ENCODE data around the gene UGT1A4.
A peak's percentile ranks its signal among the peaks of the same experiment; 100 is the strongest.

Gene UGT1A4

DNA sequence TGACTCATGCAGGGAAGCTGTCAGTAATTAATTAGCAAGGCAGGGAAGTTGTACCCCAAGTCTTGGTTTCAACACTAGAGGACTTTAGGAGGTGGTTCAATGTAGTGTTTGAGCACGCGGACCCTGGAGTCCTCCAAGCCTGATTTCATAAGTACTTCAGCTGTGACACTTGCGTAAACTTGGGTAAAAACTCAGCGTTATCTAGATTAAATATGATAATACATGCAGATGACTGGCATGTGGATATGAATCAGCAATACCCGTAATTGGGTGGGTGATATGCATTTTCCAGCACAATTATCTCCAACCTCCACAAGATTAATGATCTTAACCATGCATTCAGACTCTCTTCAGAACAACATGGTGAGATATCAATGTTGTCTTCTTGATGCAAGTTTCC is 31.6 kb upstream of the UGT1A4 start:
- Histone ChIP-seq H3K4me3 (ENCODE audit: low read length) (no peak overlapping the region), H3K9ac (ENCODE audit: low read depth, low read length) (no peak overlapping the region), H3K27ac (ENCODE audit: low read length) (no peak overlapping the region), H3K4me1 (ENCODE audit: insufficient read depth, low read length) (peaks cover 3% of the 10 kb centered on the region; the same call in 1 of the 2 replicates), H3K9me3 (ENCODE audit: insufficient read depth, low read depth, low read length) (no peaks in the 10 kb centered on the region), H3K36me3 (ENCODE audit: insufficient read depth, low read depth, low read length) (no peaks in the 10 kb centered on the region), H3K27me3 (ENCODE audit: insufficient read depth, low read length) (no peaks in the 10 kb centered on the region)

DNA sequence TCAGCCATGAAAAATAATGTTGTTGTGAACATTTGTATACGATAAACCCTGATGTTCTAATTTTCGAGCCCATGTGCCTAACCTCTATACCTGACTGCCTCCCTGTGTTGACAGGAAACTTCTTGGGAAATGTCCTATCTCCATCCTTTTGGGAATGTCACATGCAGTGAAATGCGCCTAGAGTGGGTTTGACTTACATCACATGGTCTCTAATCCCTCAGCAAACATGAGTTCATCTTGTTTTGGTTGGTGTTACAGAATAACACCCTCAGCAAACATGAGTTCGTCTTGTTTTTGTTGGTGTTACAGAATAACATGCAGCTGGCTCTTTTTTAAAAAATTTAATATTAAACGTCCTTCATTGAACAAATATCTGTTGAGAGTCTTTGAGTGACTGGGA is 30.2 kb upstream of the UGT1A4 start:
- Histone ChIP-seq H3K9me3 (ENCODE audit: insufficient read depth, low read depth, low read length) (no peaks in the 10 kb centered on the region), H3K27me3 (ENCODE audit: insufficient read depth, low read length) (no peaks in the 10 kb centered on the region), H3K9ac (ENCODE audit: low read depth, low read length) (no peak overlapping the region), H3K4me3 (ENCODE audit: low read length) (no peak overlapping the region), H3K36me3 (ENCODE audit: insufficient read depth, low read depth, low read length) (no peaks in the 10 kb centered on the region), H3K27ac (ENCODE audit: low read length) (no peak overlapping the region), H3K4me1 (ENCODE audit: insufficient read depth, low read length) (peaks cover 3% of the 10 kb centered on the region; the same call in 1 of the 2 replicates)

DNA sequence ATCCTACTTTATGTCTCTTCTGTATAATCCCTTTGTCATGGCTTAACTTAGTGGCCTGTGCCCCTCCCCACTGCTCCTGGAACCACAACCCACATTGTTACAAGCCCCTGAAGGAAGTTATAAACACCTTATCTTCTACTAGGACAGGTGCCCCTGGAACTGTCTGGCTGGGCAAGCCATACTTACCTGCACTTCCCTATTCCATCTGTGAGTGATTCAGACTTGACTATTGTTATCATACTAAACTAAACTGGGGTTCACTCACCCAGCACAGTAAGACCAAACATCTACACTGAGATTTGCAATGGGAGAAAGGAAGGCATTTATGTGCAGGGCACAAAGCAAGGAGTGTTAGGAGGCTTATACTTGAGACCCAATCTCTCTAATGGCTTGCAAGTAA is 29.5 kb upstream of the UGT1A4 start:
- Histone ChIP-seq H3K4me1 (ENCODE audit: insufficient read depth, low read length) (peaks cover 3% of the 10 kb centered on the region; the same call in 1 of the 2 replicates), H3K27ac (ENCODE audit: low read length) (no peak overlapping the region), H3K9me3 (ENCODE audit: insufficient read depth, low read depth, low read length) (no peaks in the 10 kb centered on the region), H3K27me3 (ENCODE audit: insufficient read depth, low read length) (no peaks in the 10 kb centered on the region), H3K36me3 (ENCODE audit: insufficient read depth, low read depth, low read length) (no peaks in the 10 kb centered on the region), H3K4me3 (ENCODE audit: low read length) (no peak overlapping the region), H3K9ac (ENCODE audit: low read depth, low read length) (no peak overlapping the region)

DNA sequence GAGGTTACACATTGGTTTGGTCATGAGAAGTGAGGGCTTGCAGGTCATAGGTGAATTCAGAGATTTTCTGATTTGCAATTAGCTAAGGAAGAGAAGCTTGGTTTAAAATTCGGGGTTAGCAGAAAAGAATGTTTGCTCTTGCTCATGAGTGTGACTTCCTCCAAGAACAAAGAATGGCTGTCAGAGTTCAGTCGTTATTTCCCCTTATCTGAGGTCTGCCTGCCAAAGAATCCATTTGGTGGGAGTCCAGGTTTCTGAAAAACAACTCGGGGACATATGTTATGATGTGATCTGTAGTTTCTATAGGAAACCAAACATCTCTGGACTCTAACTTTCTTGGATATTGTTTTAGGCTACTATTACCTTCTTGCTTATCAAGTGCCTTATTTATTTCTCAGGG is 29.0 kb upstream of the UGT1A4 start:
- Histone ChIP-seq H3K27me3 (ENCODE audit: insufficient read depth, low read length) (no peaks in the 10 kb centered on the region), H3K4me1 (ENCODE audit: insufficient read depth, low read length) (peaks cover 3% of the 10 kb centered on the region; the same call in 1 of the 2 replicates), H3K9me3 (ENCODE audit: insufficient read depth, low read depth, low read length) (no peaks in the 10 kb centered on the region), H3K36me3 (ENCODE audit: insufficient read depth, low read depth, low read length) (no peaks in the 10 kb centered on the region), H3K9ac (ENCODE audit: low read depth, low read length) (no peak overlapping the region), H3K4me3 (ENCODE audit: low read length) (no peak overlapping the region), H3K27ac (ENCODE audit: low read length) (no peak overlapping the region)

DNA sequence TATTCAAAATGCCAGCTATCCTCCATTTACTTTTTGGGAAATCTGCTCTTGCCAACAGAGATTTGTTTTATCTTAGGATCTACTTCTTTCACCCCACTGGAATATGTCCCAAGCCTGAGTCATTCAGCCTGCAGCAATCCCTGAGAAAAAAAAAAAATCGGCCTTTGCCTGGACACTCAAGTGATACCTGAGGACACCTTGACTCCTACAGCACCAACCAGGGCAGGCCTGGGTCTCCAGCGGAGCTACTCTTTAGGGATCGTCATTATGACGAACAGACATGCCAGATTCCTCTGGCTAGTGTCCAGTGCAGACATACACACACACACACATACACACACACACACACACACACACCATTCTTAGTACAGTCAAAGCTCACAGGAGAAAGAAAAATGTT is 28.1 kb upstream of the UGT1A4 start:
- no peaks in the 10 kb centered on the region for H3K27me3 ChIP-seq (ENCODE audit: insufficient read depth, low read length)
- H3K4me3 ChIP-seq (ENCODE audit: low read length), result no peak overlapping the region
- H3K9ac ChIP-seq (ENCODE audit: low read depth, low read length), result no peak overlapping the region
- peaks cover 3% of the 10 kb centered on the region; the same call in 1 of the 2 replicates for H3K4me1 ChIP-seq (ENCODE audit: insufficient read depth, low read length)
- H3K27ac ChIP-seq (ENCODE audit: low read length), result no peak overlapping the region
- H3K36me3 ChIP-seq (ENCODE audit: insufficient read depth, low read depth, low read length), result no peaks in the 10 kb centered on the region
- no peaks in the 10 kb centered on the region for H3K9me3 ChIP-seq (ENCODE audit: insufficient read depth, low read depth, low read length)

DNA sequence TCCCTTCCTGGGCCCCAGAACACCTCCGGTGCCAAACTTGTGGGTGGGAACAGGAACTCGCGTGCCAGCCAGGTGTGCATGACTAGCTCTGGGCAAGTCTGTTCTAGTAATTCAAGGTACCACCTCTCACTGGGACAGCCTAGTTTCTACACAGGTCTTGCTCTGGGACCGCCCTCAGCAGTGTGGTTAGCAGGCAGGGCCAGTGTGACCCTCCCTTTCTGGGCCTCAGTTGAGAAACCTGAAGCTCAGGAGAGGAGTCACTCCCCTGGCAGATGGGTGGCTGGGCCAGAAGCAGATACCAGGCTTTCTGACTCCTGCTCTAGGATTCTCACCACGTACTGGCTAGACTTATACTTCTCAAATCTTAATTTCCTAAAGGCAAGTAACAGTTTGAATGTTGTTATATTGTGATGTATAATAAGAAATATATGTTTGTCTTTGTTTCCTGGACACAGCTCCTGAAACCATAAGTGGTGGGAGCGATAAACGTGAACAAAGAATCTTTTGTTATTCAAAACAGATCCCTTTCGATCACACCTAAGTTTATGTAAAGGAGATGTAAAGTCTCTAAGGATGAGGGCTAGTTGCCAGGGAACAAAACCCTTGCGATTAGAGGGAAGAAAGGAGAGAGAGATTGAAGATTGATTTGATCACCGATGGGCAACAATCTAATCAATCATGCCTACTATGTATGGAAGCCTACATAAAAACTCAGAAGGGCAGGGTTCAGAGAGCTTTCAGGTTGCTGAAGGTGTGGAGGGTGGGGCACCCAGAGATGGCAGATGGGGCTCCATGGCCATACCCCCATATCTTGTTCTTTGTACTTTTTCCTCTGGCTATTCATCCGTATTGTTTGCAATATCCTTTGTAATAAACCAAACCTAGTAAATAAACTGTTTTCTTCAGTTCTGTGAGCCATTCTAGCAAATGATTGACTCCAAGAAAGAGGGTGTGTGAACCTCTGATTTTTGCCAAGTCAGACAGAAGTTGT is 26.8 kb upstream of the UGT1A4 start:
- no peak overlapping the region for H3K9ac ChIP-seq (ENCODE audit: low read depth, low read length)
- H3K9me3 ChIP-seq (ENCODE audit: insufficient read depth, low read depth, low read length), result no peaks in the 10 kb centered on the region
- H3K27ac ChIP-seq (ENCODE audit: low read length), result no peak overlapping the region
- no peaks in the 10 kb centered on the region for H3K27me3 ChIP-seq (ENCODE audit: insufficient read depth, low read length)
- peaks cover 3% of the 10 kb centered on the region; the same call in 1 of the 2 replicates for H3K4me1 ChIP-seq (ENCODE audit: insufficient read depth, low read length)
- H3K36me3 ChIP-seq (ENCODE audit: insufficient read depth, low read depth, low read length), result no peaks in the 10 kb centered on the region
- no peak overlapping the region for H3K4me3 ChIP-seq (ENCODE audit: low read length)

DNA sequence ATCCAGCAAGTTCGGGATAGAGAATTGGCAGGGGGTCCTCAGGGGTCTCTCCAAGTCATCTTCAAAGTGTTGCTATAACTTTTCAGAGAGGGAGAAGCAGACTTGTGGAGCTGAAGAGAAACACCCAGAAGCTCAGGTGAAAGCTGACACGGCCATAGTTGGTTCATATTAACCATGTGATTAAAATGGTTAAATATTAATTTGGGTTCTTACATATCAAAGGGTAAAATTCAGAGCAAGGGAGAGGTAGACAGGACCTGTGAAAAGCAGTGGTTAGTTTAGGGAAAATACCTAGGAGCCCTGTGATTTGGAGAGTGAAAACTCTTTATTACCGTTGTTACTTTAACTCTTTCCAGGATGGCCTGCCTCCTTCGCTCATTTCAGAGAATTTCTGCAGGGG is 25.9 kb upstream of the UGT1A4 start, which contains the start of gene UGT1A6:
UGT1A6 (plus strand) TSS at position 243 of the 400 bp plus-strand sequence; CDS start at position 358, 115 bp downstream.
- H3K27ac ChIP-seq (ENCODE audit: low read length), result no peak within 1 kb of the TSS
- no peaks in the 10 kb centered on the region for H3K36me3 ChIP-seq (ENCODE audit: insufficient read depth, low read depth, low read length)
- no peak within 1 kb of the TSS for H3K9ac ChIP-seq (ENCODE audit: low read depth, low read length)
- H3K27me3 ChIP-seq (ENCODE audit: insufficient read depth, low read length), result no peaks in the 10 kb centered on the region
- no peaks in the 10 kb centered on the region for H3K9me3 ChIP-seq (ENCODE audit: insufficient read depth, low read depth, low read length)
- H3K4me1 ChIP-seq (ENCODE audit: insufficient read depth, low read length), result peaks cover 3% of the 10 kb centered on the region; the same call in 1 of the 2 replicates
- H3K4me3 ChIP-seq (ENCODE audit: low read length), result no peak within 1 kb of the TSS

DNA sequence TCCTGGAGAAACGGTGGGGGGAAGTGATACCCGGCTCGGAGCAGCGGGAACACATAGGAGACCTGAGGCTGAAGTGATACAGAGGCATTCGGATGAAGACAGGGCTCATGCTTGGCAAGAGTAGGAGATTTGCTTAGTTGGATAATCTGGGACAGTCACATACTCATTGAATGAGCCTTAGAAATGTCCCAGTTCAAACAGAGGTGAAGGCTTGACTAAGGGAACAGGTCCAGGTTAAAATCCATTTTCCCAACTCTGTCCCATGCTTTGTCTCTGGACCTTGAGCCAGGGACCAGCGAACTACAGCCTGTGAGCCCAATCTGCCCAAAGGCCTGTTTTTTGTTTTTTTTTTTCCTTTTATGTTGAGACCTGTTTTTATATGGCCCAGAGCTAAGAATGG is 24.6 kb upstream of the UGT1A4 start:
- Histone ChIP-seq H3K4me3 (ENCODE audit: low read length) (no peak overlapping the region), H3K27ac (ENCODE audit: low read length) (no peak overlapping the region), H3K9me3 (ENCODE audit: insufficient read depth, low read depth, low read length) (no peaks in the 10 kb centered on the region), H3K36me3 (ENCODE audit: insufficient read depth, low read depth, low read length) (no peaks in the 10 kb centered on the region), H3K4me1 (ENCODE audit: insufficient read depth, low read length) (0 out of 2 replicates have a peak, but pooled peaks cover 3% of the 10 kb centered on the region), H3K27me3 (ENCODE audit: insufficient read depth, low read length) (no peaks in the 10 kb centered on the region), H3K9ac (ENCODE audit: low read depth, low read length) (no peak overlapping the region)

DNA sequence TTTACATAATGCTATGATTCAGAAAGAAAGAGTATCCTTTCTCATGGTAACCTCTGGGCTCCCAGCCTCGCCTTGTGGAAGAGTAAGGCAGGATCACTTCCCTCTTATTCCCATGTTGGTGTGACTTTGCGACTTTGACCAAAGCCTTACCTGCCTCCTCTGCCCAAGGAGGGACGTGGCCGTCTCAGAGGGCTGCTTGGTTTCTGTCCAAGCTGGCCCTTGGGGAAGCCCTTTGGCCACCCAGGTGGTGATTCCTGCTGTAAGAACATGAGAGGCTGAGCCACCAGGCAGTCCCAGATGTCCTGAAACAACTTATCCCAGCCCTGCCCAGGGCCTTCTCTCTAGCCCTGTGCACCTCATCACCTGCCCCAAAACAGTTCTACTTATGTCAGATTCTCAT is 19.8 kb upstream of the UGT1A4 start:
- Histone ChIP-seq H3K4me3 (ENCODE audit: low read length) (no peak overlapping the region), H3K27ac (ENCODE audit: low read length) (no peak overlapping the region), H3K36me3 (ENCODE audit: insufficient read depth, low read depth, low read length) (no peaks in the 10 kb centered on the region), H3K9me3 (ENCODE audit: insufficient read depth, low read depth, low read length) (no peaks in the 10 kb centered on the region), H3K9ac (ENCODE audit: low read depth, low read length) (no peak overlapping the region), H3K4me1 (ENCODE audit: insufficient read depth, low read length) (peaks cover 7% of the 10 kb centered on the region), H3K27me3 (ENCODE audit: insufficient read depth, low read length) (no peaks in the 10 kb centered on the region)

DNA sequence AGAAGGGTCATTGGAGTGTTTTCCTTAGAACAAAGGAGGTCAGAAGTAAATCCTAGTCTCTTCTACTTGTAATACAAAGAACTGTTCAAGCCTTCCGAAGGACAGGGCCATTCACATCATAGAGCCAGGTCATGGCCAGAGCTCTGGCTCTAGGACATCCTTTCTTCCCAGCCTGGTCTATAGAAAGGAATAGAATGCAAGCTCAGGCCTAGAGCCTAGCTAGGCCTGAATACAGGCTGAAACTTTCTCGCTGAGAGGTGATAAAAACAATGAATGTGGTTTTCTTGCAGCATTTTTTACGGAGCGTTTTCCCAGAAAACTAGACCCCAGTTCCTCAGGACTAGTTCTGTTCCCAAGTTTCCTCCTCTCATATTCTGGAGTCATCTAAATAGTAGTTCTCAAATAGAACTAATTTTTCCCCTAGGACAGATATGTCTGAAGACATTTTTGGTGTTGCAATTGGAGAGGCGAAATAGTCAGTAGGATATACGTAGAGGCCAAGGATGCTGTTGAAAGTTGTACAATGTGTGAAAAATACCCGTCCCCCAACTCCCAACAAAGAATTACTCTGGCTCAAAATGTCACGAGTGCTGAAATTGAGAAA is 19.0 kb upstream of the UGT1A4 start:
- Histone ChIP-seq H3K9me3 (ENCODE audit: insufficient read depth, low read depth, low read length) (no peaks in the 10 kb centered on the region), H3K4me3 (ENCODE audit: low read length) (no peak overlapping the region), H3K36me3 (ENCODE audit: insufficient read depth, low read depth, low read length) (no peaks in the 10 kb centered on the region), H3K9ac (ENCODE audit: low read depth, low read length) (peak overlapping the region; percentile 9; the same call in 1 of the 2 replicates), H3K4me1 (ENCODE audit: insufficient read depth, low read length) (peaks cover 7% of the 10 kb centered on the region), H3K27ac (ENCODE audit: low read length) (peak overlapping the region; percentile 84), H3K27me3 (ENCODE audit: insufficient read depth, low read length) (no peaks in the 10 kb centered on the region)

DNA sequence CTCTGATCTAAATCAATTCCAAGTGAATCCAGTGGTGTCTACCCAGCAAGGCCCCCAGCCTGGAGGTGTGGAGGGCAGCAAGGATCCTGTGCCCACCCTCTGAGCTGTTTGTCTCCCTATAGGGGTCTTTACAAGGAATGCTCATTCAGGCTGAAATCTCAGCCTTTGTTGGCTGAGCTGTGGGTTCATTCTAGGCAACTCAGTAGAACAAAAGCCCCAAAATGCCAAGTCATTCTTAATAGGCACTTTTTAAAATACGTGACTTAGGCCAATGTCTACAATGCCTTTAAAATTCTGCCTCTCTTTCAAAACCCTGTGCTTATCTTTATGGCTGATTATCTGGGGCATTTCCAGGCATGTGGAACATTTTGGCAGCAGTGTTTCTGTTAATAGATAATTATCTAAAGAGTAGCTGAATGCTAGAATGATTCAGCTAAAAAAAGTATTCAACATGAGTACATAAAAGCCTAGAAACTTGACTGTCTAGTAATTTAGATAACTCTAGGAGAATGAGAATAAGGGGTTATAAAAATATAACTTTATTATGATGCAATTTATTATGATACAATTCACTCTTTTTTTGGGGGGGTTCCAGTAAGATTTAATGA is 18.4 kb upstream of the UGT1A4 start:
- no peaks in the 10 kb centered on the region for H3K27me3 ChIP-seq (ENCODE audit: insufficient read depth, low read length)
- H3K4me3 ChIP-seq (ENCODE audit: low read length), result no peak overlapping the region
- peaks cover 7% of the 10 kb centered on the region for H3K4me1 ChIP-seq (ENCODE audit: insufficient read depth, low read length)
- peak overlapping the region; percentile 84 for H3K27ac ChIP-seq (ENCODE audit: low read length)
- H3K9me3 ChIP-seq (ENCODE audit: insufficient read depth, low read depth, low read length), result no peaks in the 10 kb centered on the region
- H3K36me3 ChIP-seq (ENCODE audit: insufficient read depth, low read depth, low read length), result no peaks in the 10 kb centered on the region
- peak overlapping the region; percentile 9; the same call in 1 of the 2 replicates for H3K9ac ChIP-seq (ENCODE audit: low read depth, low read length)
